Forelimb muscle (tissue), 1 donor: Measurements from ENCODE around the gene KRTAP19-1. TPM values are rescaled to one million over a fixed set of nuclear protein-coding genes. Genes with fewer than 3 reads are reported as not detected.

ENCODE experiments used
- DNase-seq: peaks from one replicate; pipeline ENCODE4 v3.0.0-alpha.2; 2013; ENCODE audit warnings: low read depth
- polyA plus RNA-seq: library from polyadenylated mRNA; unstranded; fragments of 120-200 nt; gene quantifications from one replicate; pipeline ENCODE4 v1.2.1, GENCODE V29; 2013; ENCODE audit not compliant: insufficient read length

The KRTAP19-1 gene
- polyA plus RNA-seq, 1 donor = not detected

GRCh38 chr21:30430170-30430655 is 50.0 kb downstream of the KRTAP19-1 start, which contains the start of gene KRTAP13-4:
Gene KRTAP13-4, plus strand, starts transcription at chr21:30430220. Its CDS starts 56 bp downstream, at chr21:30430276.
- no peak for DNase-seq

Other genes starting within 250 kb of the KRTAP19-1 start
- not detected for gene KRTAP24-1, start 197.4 kb downstream of the KRTAP19-1 start, polyA plus RNA-seq
- gene KRTAP25-1, start 190.9 kb downstream of the KRTAP19-1 start, polyA plus RNA-seq = not detected
- not detected for gene KRTAP26-1, start 160.1 kb downstream of the KRTAP19-1 start, polyA plus RNA-seq
- gene KRTAP27-1, start 142.7 kb downstream of the KRTAP19-1 start, polyA plus RNA-seq = not detected
- not detected for gene KRTAP23-1, start 131.8 kb downstream of the KRTAP19-1 start, polyA plus RNA-seq
- gene KRTAP13-2, start 108.1 kb downstream of the KRTAP19-1 start, polyA plus RNA-seq = not detected
- gene KRTAP13-1, start 84.3 kb downstream of the KRTAP19-1 start, polyA plus RNA-seq = not detected
- gene KRTAP13-3, start 54.4 kb downstream of the KRTAP19-1 start, polyA plus RNA-seq = not detected
- gene KRTAP13-4, start 50.1 kb downstream of the KRTAP19-1 start, polyA plus RNA-seq = not detected
- not detected for gene KRTAP15-1, start 40.1 kb downstream of the KRTAP19-1 start, polyA plus RNA-seq
- gene KRTAP19-2, start 7.1 kb upstream of the KRTAP19-1 start, polyA plus RNA-seq = not detected
- not detected for gene KRTAP19-3, start 11.6 kb upstream of the KRTAP19-1 start, polyA plus RNA-seq
- gene KRTAP19-4, start 16.8 kb upstream of the KRTAP19-1 start, polyA plus RNA-seq = not detected
- gene KRTAP19-5, start 21.8 kb upstream of the KRTAP19-1 start, polyA plus RNA-seq = not detected
- not detected for gene KRTAP19-6, start 61.5 kb upstream of the KRTAP19-1 start, polyA plus RNA-seq
- gene KRTAP19-7, start 80.9 kb upstream of the KRTAP19-1 start, polyA plus RNA-seq = not detected
- not detected for gene KRTAP22-2, start 110.0 kb upstream of the KRTAP19-1 start, polyA plus RNA-seq
- gene KRTAP6-3, start 112.1 kb upstream of the KRTAP19-1 start, polyA plus RNA-seq = not detected
- not detected for gene KRTAP6-2, start 118.5 kb upstream of the KRTAP19-1 start, polyA plus RNA-seq
- not detected for gene KRTAP22-1, start 120.7 kb upstream of the KRTAP19-1 start, polyA plus RNA-seq
- gene KRTAP6-1, start 133.6 kb upstream of the KRTAP19-1 start, polyA plus RNA-seq = not detected
- not detected for gene KRTAP20-1, start 136.1 kb upstream of the KRTAP19-1 start, polyA plus RNA-seq
- not detected for gene KRTAP20-4, start 140.3 kb upstream of the KRTAP19-1 start, polyA plus RNA-seq
- gene KRTAP20-2, start 154.8 kb upstream of the KRTAP19-1 start, polyA plus RNA-seq = not detected
- not detected for gene KRTAP20-3, start 162.5 kb upstream of the KRTAP19-1 start, polyA plus RNA-seq
- gene KRTAP21-3, start 238.4 kb upstream of the KRTAP19-1 start, polyA plus RNA-seq = not detected